Measurements from ENCODE around the gene FAM193A. TPM values are rescaled to one million over a fixed set of nuclear protein-coding genes. Genes with fewer than 3 reads are reported as not detected.

The FAM193A gene
- total RNA-seq, 1 experiment from 2014 or later = 13.6 TPM

- POLR2A ChIA-PET (ENCODE audit: unreplicated experiment) = no interaction called here
- Histone ChIP-seq H4K20me1 (ENCODE audit: low read length) (no peaks in the 10 kb centered on the region; the same call in 1 of the 2 replicates), H3K27ac (ENCODE audit: low read length) (no peak overlapping the region)
These were observed 85.0 kb downstream of the FAM193A start for GRCh38 chr4:2621419-2621818.

GRCh38 chr4:2623442-2623841 lies 87.0 kb downstream of the FAM193A start:
- Histone ChIP-seq H3K79me2 (ENCODE audit: low read length) (peaks cover 52% of the 10 kb centered on the region), H3K27ac (ENCODE audit: low read length) (no peak overlapping the region), H3K9me3 (ENCODE audit: low read length) (no peaks in the 10 kb centered on the region), H3K9ac (ENCODE audit: low read length) (no peak overlapping the region), H3K27me3 (ENCODE audit: low read length) (no peaks in the 10 kb centered on the region), H4K20me1 (ENCODE audit: low read length) (no peaks in the 10 kb centered on the region; the same call in 1 of the 2 replicates), H3K4me3 (ENCODE audit: low read length) (no peak overlapping the region), H3K36me3 (ENCODE audit: low read depth, low read length) (no peaks in the 10 kb centered on the region), H2AFZ (ENCODE audit: low read length) (no peak overlapping the region), H3K9me2 (replicated peaks; ENCODE audit: low read length) (no peaks in the 10 kb centered on the region), H3F3A (ENCODE audit: low read length, unreplicated experiment) (no peaks in the 10 kb centered on the region), H3K4me1 (ENCODE audit: insufficient read depth, low read length) (no peaks in the 10 kb centered on the region), H3K4me2 (ENCODE audit: low read length) (no peak overlapping the region)
- DNase-seq = no peak
- TF ChIP-seq EZH2 (IDR thresholded peaks at IDR 0.05; ENCODE audit: low read length, unreplicated experiment) = no peak
- no peak for TF ChIP-seq EZH2phosphoT487 (IDR thresholded peaks at IDR 0.05; ENCODE audit: borderline replicate concordance, low read length)
- no peak for TF ChIP-seq CTCF (conservative IDR thresholded peaks at IDR 0.05; ENCODE audit: low read depth, low read length)
- intact Hi-C loops (cut with micrococcal nuclease) = no loop called here
- ATAC-seq = no peak
- POLR2A ChIA-PET (ENCODE audit: unreplicated experiment) = no interaction called here
- CTCF ChIA-PET = no interaction called here
- BruUV-seq (replicated peaks) = no TSS peak

More at GRCh38 chr4:2621419-2621818, 85.0 kb downstream of the FAM193A start:
- Histone ChIP-seq H3K79me2 (ENCODE audit: low read length) (peaks cover 64% of the 10 kb centered on the region), H2AFZ (ENCODE audit: low read length) (no peak overlapping the region), H3K9ac (ENCODE audit: low read length) (no peak overlapping the region), H3K9me2 (replicated peaks; ENCODE audit: low read length) (no peaks in the 10 kb centered on the region), H3K4me3 (ENCODE audit: low read length) (no peak overlapping the region), H3K9me3 (ENCODE audit: low read length) (no peaks in the 10 kb centered on the region), H3K36me3 (ENCODE audit: low read depth, low read length) (no peaks in the 10 kb centered on the region), H3K4me2 (ENCODE audit: low read length) (no peak overlapping the region), H3K27me3 (ENCODE audit: low read length) (no peaks in the 10 kb centered on the region), H3F3A (ENCODE audit: low read length, unreplicated experiment) (no peaks in the 10 kb centered on the region), H3K4me1 (ENCODE audit: insufficient read depth, low read length) (no peaks in the 10 kb centered on the region)
- ATAC-seq (no peak), DNase-seq (no peak)
- no TSS peak for BruUV-seq (replicated peaks)
- TF ChIP-seq EZH2 (IDR thresholded peaks at IDR 0.05; ENCODE audit: low read length, unreplicated experiment) (no peak), EZH2phosphoT487 (IDR thresholded peaks at IDR 0.05; ENCODE audit: borderline replicate concordance, low read length) (no peak)
- CTCF ChIA-PET = no interaction called here
- intact Hi-C loops (cut with micrococcal nuclease) = no loop called here

- H3K9me3 ChIP-seq (ENCODE audit: low read length) = no peaks in the 10 kb centered on the region
- H3K4me3 ChIP-seq (ENCODE audit: low read length) = no peak overlapping the region
- DNase-seq (no peak), ATAC-seq (no peak)
- no peaks in the 10 kb centered on the region; the same call in 1 of the 2 replicates for H4K20me1 ChIP-seq (ENCODE audit: low read length)
- no TSS peak for BruUV-seq (replicated peaks)
- no peak overlapping the region for H3K27ac ChIP-seq (ENCODE audit: low read length)
- no peaks in the 10 kb centered on the region for H3K9me2 ChIP-seq (replicated peaks; ENCODE audit: low read length)
- H3K27me3 ChIP-seq (ENCODE audit: low read length) = no peaks in the 10 kb centered on the region
- no peaks in the 10 kb centered on the region for H3K36me3 ChIP-seq (ENCODE audit: low read depth, low read length)
- peaks cover 37% of the 10 kb centered on the region for H3K79me2 ChIP-seq (ENCODE audit: low read length)
- no peak overlapping the region for H3K9ac ChIP-seq (ENCODE audit: low read length)
- H3K4me2 ChIP-seq (ENCODE audit: low read length) = no peak overlapping the region
- intact Hi-C loops (cut with micrococcal nuclease) = no loop called here
- H2AFZ ChIP-seq (ENCODE audit: low read length) = no peak overlapping the region
- CTCF ChIA-PET = no interaction called here
- no peak for TF ChIP-seq CTCF (conservative IDR thresholded peaks at IDR 0.05; ENCODE audit: low read depth, low read length)
- no peak for TF ChIP-seq EZH2phosphoT487 (IDR thresholded peaks at IDR 0.05; ENCODE audit: borderline replicate concordance, low read length)
- TF ChIP-seq EZH2 (IDR thresholded peaks at IDR 0.05; ENCODE audit: low read length, unreplicated experiment) = no peak
- POLR2A ChIA-PET (ENCODE audit: unreplicated experiment) = no interaction called here
- H3F3A ChIP-seq (ENCODE audit: low read length, unreplicated experiment) = no peaks in the 10 kb centered on the region
- H3K4me1 ChIP-seq (ENCODE audit: insufficient read depth, low read length) = no peaks in the 10 kb centered on the region
These were observed 88.5 kb downstream of the FAM193A start for GRCh38 chr4:2624782-2625530.
